HL-60/S4 treated with retinoic acid at 250 ng/mL for 4 days and 3 days (cell line): ENCODE data around the gene SPTBN5.

Experiments
- in situ Hi-C: fragments of 300-500 bp; cut with MboI; formaldehyde crosslinking; loops from 2 replicates; pipeline ENCODE4 v1.7.0; 2022; ENCODE audit warnings: low sequenced_read_pairs

Gene SPTBN5

GRCh38 chr15:41904541-41905005 is 10.7 kb upstream of the SPTBN5 start:
- in situ Hi-C loops = no loop called here

- in situ Hi-C loops = no loop called here
Measured at GRCh38 chr15:41903782-41904181, 9.9 kb upstream of the SPTBN5 start.

- in situ Hi-C loops = no loop called here
Measured at GRCh38 chr15:41901431-41901830, 7.6 kb upstream of the SPTBN5 start.

GRCh38 chr15:41900526-41901380 is 6.9 kb upstream of the SPTBN5 start:
- in situ Hi-C loops = no loop called here

- in situ Hi-C loops = no loop called here
Measured at GRCh38 chr15:41899854-41900442, 6.1 kb upstream of the SPTBN5 start.

- in situ Hi-C loops = no loop called here
Measured at GRCh38 chr15:41897363-41897799, 3.5 kb upstream of the SPTBN5 start.

GRCh38 chr15:41896566-41896965 is 2.7 kb upstream of the SPTBN5 start:
- in situ Hi-C loops = no loop called here

- in situ Hi-C loops = no loop called here
Measured at GRCh38 chr15:41895957-41896356, 2.1 kb upstream of the SPTBN5 start.

- in situ Hi-C loops = no loop called here
Measured at GRCh38 chr15:41895491-41895890, 1.6 kb upstream of the SPTBN5 start.

- in situ Hi-C loops = no loop called here
Measured at GRCh38 chr15:41894791-41895463, 1.1 kb upstream of the SPTBN5 start.

GRCh38 chr15:41894251-41894790 is 468 bp upstream of the SPTBN5 start:
- in situ Hi-C loops = no loop called here

- in situ Hi-C loops = no loop called here
Measured at GRCh38 chr15:41892621-41893421, 1.0 kb downstream of the SPTBN5 start.

GRCh38 chr15:41891946-41892345 is 1.9 kb downstream of the SPTBN5 start:
- in situ Hi-C loops = no loop called here

- in situ Hi-C loops = no loop called here
Measured at GRCh38 chr15:41891226-41891625, 2.6 kb downstream of the SPTBN5 start.

GRCh38 chr15:41890050-41890690 is 3.7 kb downstream of the SPTBN5 start:
- in situ Hi-C loops = no loop called here

GRCh38 chr15:41888662-41889253 is 5.1 kb downstream of the SPTBN5 start:
- in situ Hi-C loops = no loop called here

GRCh38 chr15:41887893-41888292 is 6.0 kb downstream of the SPTBN5 start:
- in situ Hi-C loops = no loop called here

- in situ Hi-C loops = no loop called here
Measured at GRCh38 chr15:41887161-41887560, 6.7 kb downstream of the SPTBN5 start.

GRCh38 chr15:41886741-41887140 is 7.1 kb downstream of the SPTBN5 start:
- in situ Hi-C loops = no loop called here

- in situ Hi-C loops = no loop called here
Measured at GRCh38 chr15:41885841-41886240, 8.0 kb downstream of the SPTBN5 start.
